ENCODE results near the gene TRIP13.

DNA sequence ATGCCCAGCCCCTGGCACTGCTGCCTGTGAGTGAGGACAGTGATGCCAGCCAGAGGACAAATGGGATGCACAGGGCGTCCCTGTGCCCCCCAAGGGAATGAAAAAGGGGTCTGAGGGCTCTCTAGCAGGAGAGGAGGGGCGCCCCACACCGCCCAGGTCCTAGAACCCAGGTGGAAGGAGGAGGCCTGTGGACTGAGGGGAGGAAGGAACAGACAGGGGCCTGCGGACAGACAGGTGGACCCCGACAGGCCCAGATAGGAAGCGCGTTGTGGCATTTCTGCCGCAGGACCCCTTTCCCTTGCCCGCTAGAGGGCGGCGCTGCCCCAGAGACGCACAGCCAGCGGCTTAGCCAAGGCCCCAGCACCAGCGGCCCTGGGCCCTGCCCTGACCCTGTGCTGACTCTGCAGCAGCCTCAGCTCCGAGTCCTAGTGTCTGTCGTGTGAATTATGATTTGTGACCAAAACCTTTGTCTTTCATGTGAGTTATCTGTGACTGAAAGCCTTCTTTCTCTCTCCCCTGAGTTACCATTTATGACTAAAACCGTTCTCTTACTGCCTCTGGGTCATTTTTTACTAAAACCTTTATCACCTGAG lies 30.7 kb downstream of the TRIP13 start:
- TF ChIP-seq, protein P1, sequence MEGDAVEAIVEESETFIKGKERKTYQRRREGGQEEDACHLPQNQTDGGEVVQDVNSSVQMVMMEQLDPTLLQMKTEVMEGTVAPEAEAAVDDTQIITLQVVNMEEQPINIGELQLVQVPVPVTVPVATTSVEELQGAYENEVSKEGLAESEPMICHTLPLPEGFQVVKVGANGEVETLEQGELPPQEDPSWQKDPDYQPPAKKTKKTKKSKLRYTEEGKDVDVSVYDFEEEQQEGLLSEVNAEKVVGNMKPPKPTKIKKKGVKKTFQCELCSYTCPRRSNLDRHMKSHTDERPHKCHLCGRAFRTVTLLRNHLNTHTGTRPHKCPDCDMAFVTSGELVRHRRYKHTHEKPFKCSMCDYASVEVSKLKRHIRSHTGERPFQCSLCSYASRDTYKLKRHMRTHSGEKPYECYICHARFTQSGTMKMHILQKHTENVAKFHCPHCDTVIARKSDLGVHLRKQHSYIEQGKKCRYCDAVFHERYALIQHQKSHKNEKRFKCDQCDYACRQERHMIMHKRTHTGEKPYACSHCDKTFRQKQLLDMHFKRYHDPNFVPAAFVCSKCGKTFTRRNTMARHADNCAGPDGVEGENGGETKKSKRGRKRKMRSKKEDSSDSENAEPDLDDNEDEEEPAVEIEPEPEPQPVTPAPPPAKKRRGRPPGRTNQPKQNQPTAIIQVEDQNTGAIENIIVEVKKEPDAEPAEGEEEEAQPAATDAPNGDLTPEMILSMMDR (IDR thresholded peaks at IDR 0.05) = peak; percentile 90 to 93 (median 91)
- TF ChIP-seq POLR2A (IDR thresholded peaks at IDR 0.05) = no peak

All from right lobe of liver (tissue), 4 donors.